Activated CD8-positive, alpha-beta memory T cell treated with anti-CD3 and anti-CD28 coated beads, Interleukin-2, amount 10 ng/mL, durations not matched to agents 7 days and 5 days (primary cell): Measurements from ENCODE around the gene ARHGEF12. TPM values are rescaled to one million over a fixed set of nuclear protein-coding genes. Genes with fewer than 3 reads are reported as not detected.
"Not testable (repeated sequence)": the region's sequence is repeated elsewhere in the genome, so short reads cannot be mapped to it uniquely, and the experiment has no call there.

ENCODE experiments used
- ATAC-seq: fragments of 150-1000 bp; cut with Tn5 transposase; one replicate; pipeline ENCODE4 v1.10.0; 2021; ENCODE audit warnings: moderate library complexity
- CTCF ChIA-PET: fragments of 350-600 bp; sonication (Branson Sonifier 250); formaldehyde crosslinking; loops from one replicate; lab custom pipeline; 2021; ENCODE audit warnings: antibody characterized with exemption; lab: Charles Lee
- DNase-seq: peaks from one replicate; pipeline ENCODE4 v3.0.0-alpha.2; 2020
- H3K27ac Mint-ChIP-seq: one replicate; pipeline ENCODE4 v1.8.0; 2021; ENCODE audit warnings: mild to moderate bottlenecking, mixed read lengths
- H3K27me3 Mint-ChIP-seq: one replicate; pipeline ENCODE4 v1.8.0; 2021; ENCODE audit warnings: mixed read lengths
- H3K36me3 Mint-ChIP-seq: one replicate; pipeline ENCODE4 v1.8.0; 2021; ENCODE audit warnings: mild to moderate bottlenecking, mixed read lengths
- H3K4me1 Mint-ChIP-seq: one replicate; pipeline ENCODE4 v1.8.0; 2021; ENCODE audit warnings: mixed read lengths
- H3K4me3 Mint-ChIP-seq: one replicate; pipeline ENCODE4 v1.8.0; 2021; ENCODE audit warnings: mild to moderate bottlenecking, moderate library complexity, mixed read lengths
- H3K9me3 Mint-ChIP-seq: one replicate; pipeline ENCODE4 v1.8.0; 2022; ENCODE audit warnings: low read depth, mixed read lengths
- total RNA-seq, 2 experiments: library from RNA; stranded (reverse); gene quantifications; one replicate each; pipeline ENCODE4 v1.2.3, GENCODE V29; 2021

ARHGEF12 gene
- total RNA-seq, 2 experiments from 2014 or later: 44.6 to 61.1 TPM

DNA sequence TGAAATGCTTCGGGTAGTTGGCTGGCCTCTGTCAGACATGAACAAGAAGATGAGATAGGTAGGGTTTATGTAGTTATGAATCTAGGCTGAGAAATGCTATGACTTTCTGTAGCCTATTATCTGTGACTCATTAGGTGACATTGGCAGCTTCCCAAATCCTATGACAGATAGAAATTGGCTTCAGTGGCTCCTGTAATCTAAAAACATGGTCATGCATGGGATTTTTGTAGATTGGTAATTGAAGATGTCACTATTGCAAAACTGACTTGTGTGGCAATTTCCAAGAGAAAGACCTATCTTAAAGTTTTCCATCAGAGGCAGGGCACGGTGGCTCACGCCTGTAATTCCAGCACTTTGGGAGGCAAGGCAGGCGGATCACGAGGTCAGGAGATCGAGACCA is 145.9 kb downstream of the ARHGEF12 start:
- no peak overlapping the region for H3K27ac Mint-ChIP-seq
- no peaks in the 10 kb centered on the region for H3K9me3 Mint-ChIP-seq
- ATAC-seq (no peak), DNase-seq (no peak)
- H3K4me1 Mint-ChIP-seq: peaks cover 9% of the 10 kb centered on the region
- peaks cover 18% of the 10 kb centered on the region for H3K36me3 Mint-ChIP-seq
- no peak overlapping the region for H3K4me3 Mint-ChIP-seq
- CTCF ChIA-PET: no interaction called here
- H3K27me3 Mint-ChIP-seq: no peaks in the 10 kb centered on the region

DNA sequence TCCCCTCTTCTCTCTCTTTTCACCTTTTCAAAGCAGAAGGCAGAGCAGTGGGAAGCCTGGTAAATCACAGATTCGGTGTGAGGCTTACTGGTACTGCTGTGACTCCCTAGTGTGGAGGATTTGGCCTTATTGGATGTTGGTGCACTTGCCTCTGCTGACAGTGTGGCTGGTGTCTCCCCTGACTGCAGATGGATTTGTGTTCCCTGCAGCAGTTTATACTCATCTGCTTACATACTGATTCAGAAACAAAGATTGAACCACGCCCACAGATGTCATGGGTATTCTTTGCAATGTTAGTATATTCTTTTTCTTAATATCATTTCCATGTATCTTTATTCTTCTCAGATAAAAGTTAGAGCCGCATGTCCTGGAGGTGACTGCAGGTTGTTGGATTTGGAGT is 148.5 kb downstream of the ARHGEF12 start:
- H3K4me3 Mint-ChIP-seq: no peak overlapping the region
- H3K36me3 Mint-ChIP-seq: peaks cover 14% of the 10 kb centered on the region
- CTCF ChIA-PET: no interaction called here
- ATAC-seq (no peak), DNase-seq (no peak)
- H3K4me1 Mint-ChIP-seq: no peaks in the 10 kb centered on the region
- no peak overlapping the region for H3K27ac Mint-ChIP-seq
- H3K27me3 Mint-ChIP-seq: no peaks in the 10 kb centered on the region
- no peaks in the 10 kb centered on the region for H3K9me3 Mint-ChIP-seq

DNA sequence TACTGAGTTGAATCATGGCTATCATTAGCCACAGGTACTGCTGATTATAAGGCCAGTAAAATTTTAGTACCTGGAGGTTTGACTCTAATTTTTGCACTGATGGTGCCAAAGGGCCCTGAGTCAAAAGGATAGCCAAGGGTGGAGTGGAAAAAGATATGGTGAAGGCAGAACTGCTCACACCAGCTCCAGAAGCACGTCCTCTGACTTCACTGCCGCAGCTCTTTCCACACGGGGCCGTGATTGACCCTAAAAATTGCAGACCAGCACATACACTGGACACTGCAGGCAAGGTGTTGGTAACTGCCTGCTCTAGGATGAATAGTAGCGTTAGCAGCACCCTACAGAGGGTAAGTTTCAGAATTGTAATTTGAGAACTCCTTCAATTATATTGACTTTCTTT is 149.9 kb downstream of the ARHGEF12 start:
- ATAC-seq: no peak
- no peak overlapping the region for H3K27ac Mint-ChIP-seq
- DNase-seq: no peak
- H3K27me3 Mint-ChIP-seq: no peaks in the 10 kb centered on the region
- no peaks in the 10 kb centered on the region for H3K4me1 Mint-ChIP-seq
- CTCF ChIA-PET: interaction anchor here (1.4 kb wide), 1 partner anchor 151 kb away, joined by 3 read pairs; no protein-coding TSS in a partner anchor
- H3K36me3 Mint-ChIP-seq: peaks cover 14% of the 10 kb centered on the region
- no peaks in the 10 kb centered on the region for H3K9me3 Mint-ChIP-seq
- H3K4me3 Mint-ChIP-seq: no peak overlapping the region

DNA sequence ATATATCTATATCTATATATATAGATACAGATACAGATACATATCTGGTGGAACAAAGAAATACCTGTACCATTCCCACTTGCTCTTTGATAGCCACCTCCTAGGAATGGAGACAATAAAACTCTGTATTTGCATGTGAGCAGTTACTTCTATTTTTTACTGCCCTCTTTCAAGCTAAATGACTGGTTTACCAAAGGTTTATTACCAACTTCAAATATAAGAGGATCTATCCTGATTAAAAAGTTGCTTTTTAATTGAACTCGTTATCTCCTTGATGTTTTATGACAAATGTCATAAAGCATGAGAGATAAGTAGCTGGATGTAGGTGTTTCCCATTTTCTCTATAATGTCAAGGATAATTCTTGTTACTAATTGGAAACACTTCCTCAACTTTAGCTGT is 153.6 kb downstream of the ARHGEF12 start:
- ATAC-seq: no peak
- CTCF ChIA-PET: interaction anchor here (1.6 kb wide), 1 partner anchor 21 kb away, joined by 9 read pairs; the partner anchor contains the start of gene GRIK4
- no peaks in the 10 kb centered on the region for H3K9me3 Mint-ChIP-seq
- no peak overlapping the region for H3K27ac Mint-ChIP-seq
- H3K36me3 Mint-ChIP-seq: peaks cover 2% of the 10 kb centered on the region
- no peak overlapping the region for H3K4me3 Mint-ChIP-seq
- no peaks in the 10 kb centered on the region for H3K4me1 Mint-ChIP-seq
- DNase-seq: no peak
- H3K27me3 Mint-ChIP-seq: no peaks in the 10 kb centered on the region

DNA sequence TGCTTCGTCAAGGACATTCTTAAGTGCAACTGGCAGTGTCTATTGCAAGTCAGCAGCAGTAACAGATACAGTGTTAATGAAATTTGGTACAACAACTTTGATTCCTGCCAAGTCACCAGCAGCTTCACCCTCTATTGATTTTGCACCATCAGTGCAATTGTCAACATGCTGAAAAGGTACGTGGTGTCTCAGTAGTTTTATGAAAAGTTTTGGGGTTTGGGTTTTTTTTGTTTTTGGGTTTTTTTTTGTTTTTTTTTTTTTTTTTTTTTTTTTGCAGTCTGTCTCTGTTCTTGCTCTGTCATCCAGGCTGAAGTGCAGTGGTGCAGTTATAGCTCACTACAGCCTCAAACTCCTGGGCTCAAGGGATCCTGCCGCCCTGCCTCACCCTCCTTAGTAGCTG is 156.3 kb downstream of the ARHGEF12 start:
- no peaks in the 10 kb centered on the region for H3K9me3 Mint-ChIP-seq
- H3K36me3 Mint-ChIP-seq: no peaks in the 10 kb centered on the region
- DNase-seq (no peak), ATAC-seq (no peak)
- H3K27ac Mint-ChIP-seq: no peak overlapping the region
- CTCF ChIA-PET: interaction anchor here (1.1 kb wide), 1 partner anchor 9 kb away, joined by 5 read pairs; no protein-coding TSS in a partner anchor
- no peak overlapping the region for H3K4me3 Mint-ChIP-seq
- H3K27me3 Mint-ChIP-seq: peaks cover 5% of the 10 kb centered on the region
- no peaks in the 10 kb centered on the region for H3K4me1 Mint-ChIP-seq

DNA sequence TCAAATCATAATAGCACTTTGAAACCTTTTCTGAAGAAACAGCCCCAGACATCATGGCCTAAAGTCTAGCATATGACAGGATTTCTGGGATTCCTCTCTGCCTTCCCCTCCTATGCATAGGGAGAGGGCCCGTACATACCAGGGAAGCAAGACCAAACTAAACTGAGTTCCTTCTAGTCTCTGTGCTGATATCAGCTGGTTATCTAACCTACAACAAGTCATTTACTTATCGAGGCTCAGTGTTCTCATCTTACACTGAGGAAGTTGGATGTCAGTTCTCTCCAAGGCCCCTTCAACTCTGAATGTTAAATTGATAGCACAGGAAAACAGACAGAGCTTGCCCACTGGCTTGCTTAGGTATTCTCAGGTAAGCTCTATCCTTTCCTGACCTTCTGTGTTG is 158.4 kb downstream of the ARHGEF12 start:
- Mint-ChIP-seq H3K4me1 (no peaks in the 10 kb centered on the region), H3K4me3 (no peak overlapping the region), H3K27ac (no peak overlapping the region), H3K27me3 (peaks cover 16% of the 10 kb centered on the region), H3K9me3 (no peaks in the 10 kb centered on the region), H3K36me3 (no peaks in the 10 kb centered on the region)
- CTCF ChIA-PET: interaction anchor here (1.2 kb wide), 1 partner anchor 190 kb away, joined by 4 read pairs; no protein-coding TSS in a partner anchor
- ATAC-seq (no peak), DNase-seq (no peak)

DNA sequence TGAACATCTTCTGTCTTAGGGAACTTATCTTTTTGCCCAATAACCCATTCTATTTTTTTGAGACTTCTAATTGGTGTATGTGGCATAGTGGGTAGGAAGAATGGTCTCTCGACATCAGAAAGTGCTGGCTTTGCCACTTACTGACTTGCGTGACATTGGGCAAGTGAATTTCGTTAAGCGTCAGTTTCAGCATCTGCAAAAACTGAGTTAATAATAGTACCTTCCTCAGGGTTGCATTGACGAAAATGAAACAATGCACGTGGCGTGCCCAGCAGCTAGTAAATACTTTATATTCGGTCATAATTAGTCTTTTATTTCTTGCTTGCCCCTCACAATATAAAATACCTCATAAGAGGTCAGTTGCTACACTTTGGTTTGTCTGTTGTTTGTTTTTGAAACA is 162.9 kb downstream of the ARHGEF12 start:
- Mint-ChIP-seq H3K9me3 (no peaks in the 10 kb centered on the region), H3K36me3 (no peaks in the 10 kb centered on the region), H3K4me1 (no peaks in the 10 kb centered on the region), H3K27ac (no peak overlapping the region), H3K4me3 (no peak overlapping the region), H3K27me3 (peaks cover 49% of the 10 kb centered on the region)
- CTCF ChIA-PET: no interaction called here
- ATAC-seq: no peak
- DNase-seq: no peak

DNA sequence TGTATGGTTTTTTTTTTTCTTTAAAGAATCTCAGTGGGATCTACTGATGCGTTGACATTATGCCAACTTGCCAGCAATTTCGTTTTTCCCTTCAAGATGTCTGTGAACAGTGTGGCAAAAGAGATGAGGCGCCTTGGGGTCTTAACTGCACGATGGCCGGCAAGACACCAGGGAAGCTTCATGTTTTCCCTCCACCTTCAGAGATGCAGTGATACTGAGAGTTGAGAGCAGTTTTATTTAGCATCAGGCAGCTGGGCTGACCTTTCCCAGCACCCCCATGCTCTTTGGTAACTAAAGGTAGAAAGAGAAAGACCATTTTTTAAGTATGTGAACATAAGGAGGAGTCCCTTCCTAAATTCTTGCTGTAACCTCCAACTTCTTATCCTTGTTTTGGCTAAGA is 163.6 kb downstream of the ARHGEF12 start:
- CTCF ChIA-PET: interaction anchor here (1.1 kb wide), 1 partner anchor 12 kb away, joined by 3 read pairs; the partner anchor contains the start of gene GRIK4
- no peak overlapping the region for H3K4me3 Mint-ChIP-seq
- no peaks in the 10 kb centered on the region for H3K36me3 Mint-ChIP-seq
- peaks cover 55% of the 10 kb centered on the region for H3K27me3 Mint-ChIP-seq
- DNase-seq (no peak), ATAC-seq (no peak)
- no peaks in the 10 kb centered on the region for H3K9me3 Mint-ChIP-seq
- H3K4me1 Mint-ChIP-seq: no peaks in the 10 kb centered on the region
- no peak overlapping the region for H3K27ac Mint-ChIP-seq

DNA sequence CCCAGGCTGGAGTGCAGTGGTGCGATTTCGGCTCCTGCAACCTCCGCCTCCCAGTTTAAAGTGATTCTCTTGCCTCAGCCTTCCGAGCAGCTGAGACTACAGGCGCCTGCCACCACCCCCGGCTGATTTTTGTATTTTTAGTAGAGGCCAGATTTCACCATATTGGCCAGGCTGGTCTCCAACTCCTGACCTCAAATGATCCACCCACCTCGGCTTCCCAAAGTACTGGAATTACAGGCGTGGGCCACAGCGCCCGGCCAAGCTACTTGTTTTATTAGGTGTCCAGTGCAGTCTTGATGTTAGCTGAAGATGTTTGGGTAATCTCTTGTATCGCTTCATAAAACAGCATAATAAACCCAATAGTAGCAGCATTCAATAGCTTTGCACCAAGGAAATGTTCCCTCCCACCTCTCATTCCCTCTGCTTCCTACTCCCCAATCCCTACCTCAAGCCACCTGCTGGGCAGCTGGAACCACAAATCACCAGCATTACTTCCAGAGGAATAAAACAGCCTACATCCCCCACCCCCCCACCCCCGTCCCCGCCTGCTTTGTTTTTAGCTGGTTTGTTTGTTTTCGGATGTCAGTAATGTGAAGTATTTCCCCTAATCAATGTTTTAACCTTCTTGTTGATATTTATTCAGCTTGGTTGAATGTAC is 164.3 kb downstream of the ARHGEF12 start:
- Mint-ChIP-seq H3K36me3 (no peaks in the 10 kb centered on the region), H3K4me3 (no peak overlapping the region)

DNA sequence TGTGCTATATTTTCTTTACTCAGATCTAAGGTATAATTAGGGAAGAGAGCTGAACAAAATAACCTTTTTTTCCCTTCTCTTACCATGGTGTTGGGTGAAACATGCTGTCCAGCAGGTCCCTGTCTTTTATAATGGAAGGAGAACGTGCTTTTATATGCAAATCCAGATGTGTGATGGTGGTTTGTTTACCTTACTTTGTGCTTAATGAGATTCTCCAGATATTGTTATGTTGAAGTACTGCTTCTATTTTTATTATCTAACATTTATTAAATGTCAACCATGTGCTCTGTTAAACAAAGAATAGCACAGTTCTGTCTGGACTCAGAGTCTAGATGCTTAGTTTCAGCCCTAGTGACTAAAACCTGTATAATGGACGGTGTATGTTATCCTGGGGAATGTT is 165.2 kb downstream of the ARHGEF12 start:
- no peak overlapping the region for H3K27ac Mint-ChIP-seq
- ATAC-seq (no peak), DNase-seq (no peak)
- CTCF ChIA-PET: no interaction called here
- no peaks in the 10 kb centered on the region for H3K4me1 Mint-ChIP-seq
- peaks cover 63% of the 10 kb centered on the region for H3K27me3 Mint-ChIP-seq
- H3K9me3 Mint-ChIP-seq: no peaks in the 10 kb centered on the region
- no peak overlapping the region for H3K4me3 Mint-ChIP-seq
- no peaks in the 10 kb centered on the region for H3K36me3 Mint-ChIP-seq

More for the DNA sequence above, 164.3 kb downstream of the ARHGEF12 start:
- Mint-ChIP-seq H3K27ac (no peak overlapping the region), H3K9me3 (no peaks in the 10 kb centered on the region), H3K27me3 (peaks cover 56% of the 10 kb centered on the region), H3K4me1 (no peaks in the 10 kb centered on the region)
- no peak for ATAC-seq
- CTCF ChIA-PET: interaction anchor here (1.1 kb wide), 1 partner anchor 11 kb away, joined by 3 read pairs; the partner anchor contains the start of gene GRIK4
- DNase-seq: no peak

DNA sequence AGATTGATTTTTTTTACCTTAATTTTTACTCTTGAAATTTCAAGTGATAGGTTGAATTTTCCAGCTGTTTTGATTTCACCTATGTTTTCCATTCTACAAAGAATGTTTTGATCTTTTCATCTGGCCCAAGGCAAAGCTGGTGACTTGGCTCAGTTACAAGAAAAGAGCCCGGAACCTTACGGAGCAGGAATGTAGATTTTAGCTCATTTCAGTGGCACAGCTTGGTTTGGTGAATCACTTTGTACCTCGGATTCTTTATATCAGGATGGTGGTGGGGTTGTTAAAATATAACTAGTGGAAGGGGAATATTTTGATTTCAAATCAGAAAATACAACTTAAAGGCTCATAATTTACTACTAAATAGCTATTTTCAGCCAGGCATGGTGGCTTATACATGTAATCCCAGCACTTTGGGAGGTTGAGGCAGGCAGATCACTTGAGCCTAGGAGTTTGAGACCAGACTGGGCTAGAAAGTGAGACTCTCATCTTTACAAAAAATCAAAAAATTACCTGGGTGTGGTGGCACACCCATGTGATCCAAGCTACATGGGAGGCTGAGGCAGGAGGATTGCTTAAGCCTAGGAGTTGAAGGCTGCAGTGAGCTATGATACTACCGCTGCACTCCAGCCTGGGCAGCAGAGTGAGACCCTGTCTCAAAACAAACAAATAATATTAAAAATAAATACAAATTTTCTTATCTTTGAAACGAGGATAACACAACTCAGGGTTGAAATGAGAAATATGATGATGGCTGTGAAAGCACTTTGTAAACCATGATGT is 166.0 kb downstream of the ARHGEF12 start:
- Mint-ChIP-seq H3K36me3 (no peaks in the 10 kb centered on the region), H3K27me3 (peaks cover 70% of the 10 kb centered on the region), H3K4me1 (no peaks in the 10 kb centered on the region), H3K27ac (no peak overlapping the region), H3K4me3 (no peak overlapping the region), H3K9me3 (no peaks in the 10 kb centered on the region)
- no peak for DNase-seq
- ATAC-seq: no peak
- CTCF ChIA-PET: interaction anchor here (1.6 kb wide), 1 partner anchor 9 kb away, joined by 6 read pairs; the partner anchor contains the start of gene GRIK4

DNA sequence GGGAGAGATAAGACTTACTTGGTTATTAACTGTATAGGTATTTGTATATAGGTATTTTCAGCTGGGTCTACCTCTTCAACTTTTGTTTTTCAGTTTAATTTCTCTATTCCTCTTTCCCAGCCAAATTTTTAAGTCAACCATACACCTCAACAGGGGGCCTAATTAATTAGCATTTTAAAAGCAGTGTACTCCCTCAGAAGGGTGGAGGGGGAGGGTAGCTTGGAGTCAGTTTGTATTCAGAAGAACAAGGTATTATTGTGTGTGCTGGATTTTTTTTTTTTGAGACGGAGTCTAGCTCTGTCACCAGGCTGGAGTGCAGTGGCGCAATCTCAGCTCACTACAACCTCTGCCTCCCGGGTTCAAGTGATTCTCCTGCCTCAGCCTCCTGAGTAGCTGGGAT is 167.3 kb downstream of the ARHGEF12 start:
- H3K27me3 Mint-ChIP-seq: peaks cover 70% of the 10 kb centered on the region
- H3K9me3 Mint-ChIP-seq, H3K27ac Mint-ChIP-seq, H3K4me1 Mint-ChIP-seq, DNase-seq, H3K4me3 Mint-ChIP-seq, H3K36me3 Mint-ChIP-seq, ATAC-seq: not testable (repeated sequence)
- CTCF ChIA-PET: interaction anchor here (0.9 to 1.6 kb wide), 2 partner anchors 8 to 201 kb away, joined by 3 to 6 read pairs; partner anchors contain the start of gene GRIK4

DNA sequence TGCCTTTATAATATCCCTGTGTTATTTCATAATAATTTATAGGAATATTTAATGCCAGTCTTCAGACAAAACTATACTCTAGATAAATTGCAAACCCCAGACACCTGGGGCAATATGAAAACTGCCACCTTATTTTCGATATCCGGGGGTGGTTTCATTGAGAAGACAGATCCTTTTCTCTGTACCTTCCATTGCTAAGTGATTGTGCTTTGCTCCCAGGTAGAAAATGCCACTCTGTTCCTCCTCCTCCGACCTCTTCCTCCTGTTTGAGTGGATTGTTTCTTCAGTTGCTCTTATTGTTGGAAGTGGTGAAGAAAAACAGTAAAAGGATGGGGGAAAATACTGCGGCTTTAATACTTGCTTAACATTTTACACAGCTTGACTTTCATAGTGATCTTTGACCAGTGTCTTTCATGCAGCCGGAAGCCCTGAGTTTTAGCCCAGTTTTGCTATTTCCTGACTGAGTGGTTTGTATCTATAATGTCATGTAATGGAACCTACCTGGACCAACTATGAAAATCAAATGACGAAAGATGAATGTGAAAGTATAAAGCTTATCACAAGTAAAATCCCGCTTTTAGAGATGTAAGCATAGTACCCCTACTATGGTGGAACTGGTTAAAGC is 169.7 kb downstream of the ARHGEF12 start:
- DNase-seq (no peak), ATAC-seq (no peak)
- H3K27me3 Mint-ChIP-seq: peaks cover 71% of the 10 kb centered on the region
- no peak overlapping the region for H3K27ac Mint-ChIP-seq
- H3K9me3 Mint-ChIP-seq: no peaks in the 10 kb centered on the region
- no peaks in the 10 kb centered on the region for H3K4me1 Mint-ChIP-seq
- CTCF ChIA-PET: interaction anchor here (1.5 kb wide), 1 partner anchor 179 kb away, joined by 4 read pairs; no protein-coding TSS in a partner anchor
- no peak overlapping the region for H3K4me3 Mint-ChIP-seq
- H3K36me3 Mint-ChIP-seq: no peaks in the 10 kb centered on the region
